HCT116 (cell line): ENCODE measurements around the gene NGEF. TPM values are rescaled to one million over a fixed set of nuclear protein-coding genes. Genes with fewer than 3 reads are reported as not detected.

Source experiments
- ATAC-seq: fragments of 200-7000 bp; cut with Tn5 transposase; 2 replicates; pipeline ENCODE4 v1.9.1; 2020; ENCODE audit warnings: mild to moderate bottlenecking, moderate library complexity
- BruUV-seq: library from RNA; stranded (reverse); fragments of 400-500 nt; replicated peaks from 2 replicates; lab custom pipeline; 2021; lab: Mats Ljungman, UMichigan
- CTCF ChIA-PET: fragments of 300-600 bp; sonication (Branson Sonifier 250); formaldehyde crosslinking; loops from one replicate; lab custom pipeline; 2021; ENCODE audit warnings: antibody characterized with exemption; lab: Charles Lee
- POLR2A ChIA-PET: fragments of 300-600, 350-600 bp; sonication (Branson Sonifier 250); formaldehyde crosslinking; loops from one replicate; lab custom pipeline; 2021; ENCODE audit warnings: antibody characterized with exemption; lab: Charles Lee
- RAD21 ChIA-PET, 2 experiments: fragments of 300-600 bp; sonication (Branson Sonifier 250); formaldehyde crosslinking; loops; one replicate each; lab custom pipeline; 2023; ENCODE audit warnings: low total read pairs in 2 of 2; ENCODE audit not compliant: uncharacterized antibody in 2 of 2, unreplicated experiment in 2 of 2, low non-redundant PET in 1 of 2; lab: Charles Lee
- DNase-seq: peaks from one replicate; pipeline ENCODE4 v3.0.0-alpha.2; 2010; ENCODE audit warnings: low read depth, low spot score
- H2AFZ ChIP-seq: fragments of 200-600 bp; shearing (Covaris generic), sonication (generic); 2 replicates; pipeline ENCODE4 v1.6.1; 2017; ENCODE audit warnings: low read depth, mixed run types, mixed read lengths, antibody characterized with exemption, low read length; ENCODE audit not compliant: poor library complexity, severe bottlenecking
- H3K27ac ChIP-seq: 2 replicates; pipeline ENCODE4 v1.5.1; 2012; ENCODE audit warnings: low read depth, low read length
- H3K27me3 ChIP-seq: fragments of 200-600 bp; sonication (generic); 2 replicates; pipeline ENCODE4 v1.6.1; 2016; ENCODE audit warnings: mixed run types, low read length, mixed read lengths; ENCODE audit not compliant: insufficient read depth
- H3K36me3 ChIP-seq, 2 experiments: fragments of 200-500 bp in 1 of 2; fragments of 200-600 bp in 1 of 2; sonication (Bioruptor generic) in 1 of 2; sonication (generic) in 1 of 2; 2 replicates each; pipeline versions ENCODE4 v1.5.1 to v1.6.1; 2014 to 2016; ENCODE audit warnings: low read length in 2 of 2, inconsistent platforms in 1 of 2, mixed read lengths in 1 of 2, mixed run types in 1 of 2; ENCODE audit not compliant: insufficient read depth in 2 of 2, control insufficient read depth in 1 of 2
- H3K4me1 ChIP-seq, 2 experiments: fragments of 200-600 bp in 1 of 2; sonication (generic) in 1 of 2; 2 replicates each; pipeline versions ENCODE4 v1.5.1 to v1.6.1; 2012 to 2017; ENCODE audit warnings: low read length in 2 of 2, inconsistent platforms in 1 of 2, mild to moderate bottlenecking in 1 of 2, mixed read lengths in 1 of 2, mixed run types in 1 of 2, moderate library complexity in 1 of 2; ENCODE audit not compliant: insufficient read depth in 2 of 2, control insufficient read depth in 1 of 2
- H3K4me2 ChIP-seq: fragments of 200-600 bp; sonication (generic); 2 replicates; pipeline ENCODE4 v1.6.1; 2017; ENCODE audit warnings: mixed run types, low read length, mixed read lengths
- H3K4me3 ChIP-seq, 2 experiments: fragments of 200-600 bp in 1 of 2; sonication (generic) in 1 of 2; replicated peaks in 1 of 2; 2 replicates each; pipeline ENCODE4 v1.5.1; 2011 to 2016; ENCODE audit warnings: low read length in 2 of 2, control low read depth in 1 of 2, low read depth in 1 of 2, mild to moderate bottlenecking in 1 of 2, mixed read lengths in 1 of 2, mixed run types in 1 of 2
- H3K79me2 ChIP-seq: fragments of 200-600 bp; sonication (generic); 2 replicates; pipeline ENCODE4 v1.6.1; 2017; ENCODE audit warnings: mild to moderate bottlenecking, mixed run types, low read length, moderate library complexity, mixed read lengths; ENCODE audit not compliant: insufficient read depth
- H3K9ac ChIP-seq: fragments of 200-600 bp; sonication (generic); 2 replicates; pipeline ENCODE4 v1.6.1; 2016; ENCODE audit warnings: low read length, mixed read lengths
- H3K9me2 ChIP-seq: fragments of 200-600 bp; sonication (generic), shearing (Covaris generic); 2 replicates; pipeline ENCODE4 v1.6.1; 2017; ENCODE audit warnings: mixed run types, mild to moderate bottlenecking, moderate library complexity; ENCODE audit not compliant: insufficient read depth
- H3K9me3 ChIP-seq, 2 experiments: fragments of 200-500 bp in 1 of 2; fragments of 200-600 bp in 1 of 2; sonication (Bioruptor generic) in 1 of 2; sonication (generic) in 1 of 2; 2 replicates each; pipeline ENCODE4 v1.6.1; 2014 to 2017; ENCODE audit warnings: low read length in 2 of 2, mixed read lengths in 2 of 2, inconsistent platforms in 1 of 2, low read depth in 1 of 2, mild to moderate bottlenecking in 1 of 2, mixed run types in 1 of 2, moderate library complexity in 1 of 2; ENCODE audit not compliant: control insufficient read depth in 1 of 2, insufficient read depth in 1 of 2
- H4K20me1 ChIP-seq: fragments of 200-600 bp; sonication (generic), shearing (Covaris generic); 2 replicates; pipeline ENCODE4 v1.6.1; 2017; ENCODE audit warnings: mixed run types, mild to moderate bottlenecking, moderate library complexity; ENCODE audit not compliant: insufficient read depth
- CBX3 ChIP-seq: IDR thresholded peaks from 2 replicates; pipeline ENCODE4 v1.6.1; 2012; ENCODE audit warnings: low read depth
- CEBPB ChIP-seq: IDR thresholded peaks from 2 replicates; pipeline ENCODE4 v1.6.1; 2012; ENCODE audit warnings: low read depth
- EGR1 ChIP-seq: IDR thresholded peaks from 2 replicates; pipeline ENCODE4 v1.6.1; 2012; ENCODE audit warnings: low read depth
- EZH2 ChIP-seq: fragments of 200-600 bp; sonication (generic); IDR thresholded peaks from 2 replicates; pipeline ENCODE4 v1.6.1; 2017; ENCODE audit warnings: antibody characterized with exemption, mixed run types
- EZH2phosphoT487 ChIP-seq: fragments of 200-600 bp; IDR thresholded peaks from 2 replicates; pipeline ENCODE4 v1.6.1; 2018; ENCODE audit warnings: antibody characterized with exemption, borderline replicate concordance
- FOSL1 ChIP-seq: IDR thresholded peaks from 2 replicates; pipeline ENCODE4 v1.6.1; 2012; ENCODE audit warnings: low read depth
- JUND ChIP-seq: IDR thresholded peaks from 2 replicates; pipeline ENCODE4 v1.6.1; 2012
- POLR2A ChIP-seq: IDR thresholded peaks from 2 replicates; pipeline ENCODE4 v1.7.0; 2011; ENCODE audit warnings: borderline replicate concordance; ENCODE audit not compliant: insufficient read depth, insufficient read length; ENCODE audit errors: extremely low read depth
- SP1 ChIP-seq: IDR thresholded peaks from 2 replicates; pipeline ENCODE4 v1.6.1; 2012; ENCODE audit warnings: low read depth
- YY1 ChIP-seq: IDR thresholded peaks from 2 replicates; pipeline ENCODE4 v1.6.1; 2011; ENCODE audit warnings: low read length, low read depth, moderate library complexity, mild to moderate bottlenecking; ENCODE audit not compliant: insufficient replicate concordance; ENCODE audit errors: extremely low read depth
- ZFX ChIP-seq: fragments of 450-650 bp; IDR thresholded peaks from 2 replicates; pipeline ENCODE4 v1.6.1; 2017
- ZNF274 ChIP-seq: fragments of 200-500 bp; sonication (Bioruptor generic); IDR thresholded peaks from 2 replicates; pipeline ENCODE4 v1.6.1; 2014; ENCODE audit warnings: mild to moderate bottlenecking, low read depth, low read length, inconsistent platforms
- intact Hi-C: fragments of 100-400 bp; cut with micrococcal nuclease; formaldehyde crosslinking; loops from 2 replicates; pipeline ENCODE4 v1.10.0; 2022
- total RNA-seq: library from RNA; stranded (reverse); gene quantifications from one replicate; pipeline ENCODE4 v1.2.1, GENCODE V29; 2021; ENCODE audit not compliant: unreplicated experiment
- TF ChIP-seq, protein P1 (sequence below): IDR thresholded peaks from 2 replicates; pipeline ENCODE4 v1.6.1; 2012
- TF ChIP-seq, protein P2 (sequence below): IDR thresholded peaks from 2 replicates; pipeline ENCODE4 v1.6.1; 2011; ENCODE audit warnings: mild to moderate bottlenecking, low read length, moderate library complexity; ENCODE audit not compliant: insufficient replicate concordance; ENCODE audit errors: extremely low read depth

NGEF gene
- total RNA-seq, 1 experiment from 2014 or later: 12.6 TPM

DNA sequence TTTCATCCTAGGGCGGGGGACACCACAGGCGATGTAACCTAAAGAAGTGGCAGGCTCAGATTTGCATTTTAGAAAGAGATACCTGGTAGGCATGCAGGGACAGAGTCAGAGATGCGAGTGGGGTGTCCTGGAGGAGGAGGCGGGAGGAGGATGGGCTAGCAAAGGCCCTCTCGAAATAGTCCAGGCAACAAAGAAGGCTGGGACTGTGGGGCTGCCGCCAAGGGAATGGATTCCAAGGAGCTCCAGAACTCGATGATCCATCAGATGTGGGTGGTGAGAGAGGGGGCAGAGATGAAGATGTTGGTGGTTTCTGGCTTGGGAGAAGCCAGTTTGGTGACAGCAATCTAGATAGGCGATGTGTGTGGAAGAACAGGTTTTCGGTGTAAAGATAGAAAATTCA is 34.6 kb upstream of the NGEF start:
- Histone ChIP-seq H3K9ac (no peak overlapping the region), H3K27me3 (no peaks in the 10 kb centered on the region), H3K79me2 (no peaks in the 10 kb centered on the region), H3K9me2 (no peaks in the 10 kb centered on the region), H3K4me2 (no peak overlapping the region), H3K4me3 (no peak overlapping the region), H3K27ac (no peak overlapping the region), H2AFZ (no peak overlapping the region), H3K4me1 (peaks cover 0 to 14% of the 10 kb centered on the region in 2 experiments; a peak in 2 of 4 replicates), H3K9me3 (no peaks in the 10 kb centered on the region), H3K36me3 (no peaks in the 10 kb centered on the region), H4K20me1 (no peaks in the 10 kb centered on the region)
- CTCF ChIA-PET: no interaction called here
- no peak for ATAC-seq
- POLR2A ChIA-PET: interaction anchor here (0.7 kb wide), 1 partner anchor 138 kb away, joined by 3 read pairs; no protein-coding TSS in a partner anchor
- RAD21 ChIA-PET: no interaction called here
- TF ChIP-seq EGR1 (no peak), FOSL1 (no peak), JUND (no peak), YY1 (no peak), EZH2phosphoT487 (no peak), ZFX (no peak), EZH2 (no peak), POLR2A (no peak), CBX3 (no peak), CEBPB (no peak), ZNF274 (no peak), SP1 (no peak)
- TF ChIP-seq, protein P1, sequence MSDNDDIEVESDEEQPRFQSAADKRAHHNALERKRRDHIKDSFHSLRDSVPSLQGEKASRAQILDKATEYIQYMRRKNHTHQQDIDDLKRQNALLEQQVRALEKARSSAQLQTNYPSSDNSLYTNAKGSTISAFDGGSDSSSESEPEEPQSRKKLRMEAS: no peak
- TF ChIP-seq, protein P2, sequence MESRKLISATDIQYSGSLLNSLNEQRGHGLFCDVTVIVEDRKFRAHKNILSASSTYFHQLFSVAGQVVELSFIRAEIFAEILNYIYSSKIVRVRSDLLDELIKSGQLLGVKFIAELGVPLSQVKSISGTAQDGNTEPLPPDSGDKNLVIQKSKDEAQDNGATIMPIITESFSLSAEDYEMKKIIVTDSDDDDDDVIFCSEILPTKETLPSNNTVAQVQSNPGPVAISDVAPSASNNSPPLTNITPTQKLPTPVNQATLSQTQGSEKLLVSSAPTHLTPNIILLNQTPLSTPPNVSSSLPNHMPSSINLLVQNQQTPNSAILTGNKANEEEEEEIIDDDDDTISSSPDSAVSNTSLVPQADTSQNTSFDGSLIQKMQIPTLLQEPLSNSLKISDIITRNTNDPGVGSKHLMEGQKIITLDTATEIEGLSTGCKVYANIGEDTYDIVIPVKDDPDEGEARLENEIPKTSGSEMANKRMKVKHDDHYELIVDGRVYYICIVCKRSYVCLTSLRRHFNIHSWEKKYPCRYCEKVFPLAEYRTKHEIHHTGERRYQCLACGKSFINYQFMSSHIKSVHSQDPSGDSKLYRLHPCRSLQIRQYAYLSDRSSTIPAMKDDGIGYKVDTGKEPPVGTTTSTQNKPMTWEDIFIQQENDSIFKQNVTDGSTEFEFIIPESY: no peak
- intact Hi-C loops: no loop called here
- BruUV-seq: no TSS peak
- no peak for DNase-seq
